HepG2 (cell line): Measurements from ENCODE around the gene ALDH16A1. TPM values are rescaled to one million over a fixed set of nuclear protein-coding genes. Genes with fewer than 3 reads are reported as not detected.

Source experiments
- ATM ChIP-seq: fragments of 450-650 bp; IDR thresholded peaks from 2 replicates; pipeline ENCODE4 v1.7.1; 2017; ENCODE audit warnings: mild to moderate bottlenecking, borderline replicate concordance
- FOSL2 ChIP-seq: sonication (generic); formaldehyde crosslinking; IDR thresholded peaks from 2 replicates; pipeline ENCODE4 v1.4.0; 2020; ENCODE audit warnings: missing genetic modification reagents
- GATAD1 ChIP-seq: IDR thresholded peaks from 2 replicates; pipeline ENCODE4 v1.6.1; 2016; ENCODE audit warnings: missing genetic modification reagents, missing compliant biosample characterization
- GTF3A ChIP-seq: sonication (generic); formaldehyde crosslinking; conservative IDR thresholded peaks from 2 replicates; pipeline ENCODE4 v1.4.0; 2020; ENCODE audit warnings: mild to moderate bottlenecking, missing genetic modification reagents
- HDAC1 ChIP-seq: sonication (generic); formaldehyde crosslinking; IDR thresholded peaks from 2 replicates; pipeline ENCODE4 v1.5.1; 2020; ENCODE audit warnings: mild to moderate bottlenecking, missing genetic modification reagents
- HMGA1 ChIP-seq: sonication (generic); formaldehyde crosslinking; conservative IDR thresholded peaks from 2 replicates; pipeline ENCODE4 v1.4.0; 2020; ENCODE audit warnings: missing genetic modification reagents
- HNRNPH1 ChIP-seq: fragments of 200-400 bp; formaldehyde crosslinking; optimal IDR thresholded peaks from 2 replicates; pipeline ENCODE3; 2017; ENCODE audit warnings: mild to moderate bottlenecking, low read depth, low read length
- ISX ChIP-seq: sonication (generic); formaldehyde crosslinking; conservative IDR thresholded peaks from 2 replicates; pipeline ENCODE4 v1.5.0; 2020; ENCODE audit warnings: missing genetic modification reagents
- KLF13 ChIP-seq: sonication (generic); formaldehyde crosslinking; IDR thresholded peaks from 2 replicates; pipeline ENCODE4 v1.4.0; 2020; ENCODE audit warnings: mild to moderate bottlenecking, missing genetic modification reagents
- KLF15 ChIP-seq: sonication (generic); formaldehyde crosslinking; IDR thresholded peaks from 2 replicates; pipeline ENCODE4 v1.8.1; 2023; ENCODE audit warnings: borderline replicate concordance, mild to moderate bottlenecking, inconsistent platforms, missing genetic modification reagents, mixed read lengths
- MZF1 ChIP-seq: sonication (generic); formaldehyde crosslinking; IDR thresholded peaks from 2 replicates; pipeline ENCODE4 v1.8.1; 2023; ENCODE audit warnings: mild to moderate bottlenecking, missing genetic modification reagents, borderline replicate concordance
- PLRG1 ChIP-seq: fragments of 450-650 bp; conservative IDR thresholded peaks from 2 replicates; pipeline ENCODE4 v1.6.1; 2016
- RORA ChIP-seq: sonication (generic); formaldehyde crosslinking; IDR thresholded peaks from 2 replicates; pipeline ENCODE4 v1.5.0; 2020; ENCODE audit warnings: mild to moderate bottlenecking, missing genetic modification reagents, moderate library complexity
- SETDB1 ChIP-seq: sonication (generic); formaldehyde crosslinking; IDR thresholded peaks from 2 replicates; pipeline ENCODE4 v1.5.1; 2020; ENCODE audit warnings: missing genetic modification reagents, mild to moderate bottlenecking, borderline replicate concordance
- SIX1 ChIP-seq: sonication (generic); formaldehyde crosslinking; IDR thresholded peaks from 2 replicates; pipeline ENCODE4 v1.4.0; 2020; ENCODE audit warnings: missing genetic modification reagents, borderline replicate concordance
- ZNF235 ChIP-seq: sonication (generic); formaldehyde crosslinking; IDR thresholded peaks from 2 replicates; pipeline ENCODE4 v1.8.1; 2023; ENCODE audit warnings: mild to moderate bottlenecking, missing genetic modification reagents, borderline replicate concordance
- ZNF468 ChIP-seq: sonication (generic); formaldehyde crosslinking; IDR thresholded peaks from 2 replicates; pipeline ENCODE4 v1.8.0; 2022; ENCODE audit warnings: mild to moderate bottlenecking, moderate library complexity, missing genetic modification reagents
- ZNF660 ChIP-seq: sonication (generic); formaldehyde crosslinking; IDR thresholded peaks from 2 replicates; pipeline ENCODE4 v1.5.1; 2020; ENCODE audit warnings: mild to moderate bottlenecking, low read depth, missing genetic modification reagents, borderline replicate concordance
- ZNF672 ChIP-seq: sonication (generic); formaldehyde crosslinking; IDR thresholded peaks from 2 replicates; pipeline ENCODE4 v1.8.1; 2022; ENCODE audit warnings: missing genetic modification reagents
- ZNF839 ChIP-seq: sonication (generic); formaldehyde crosslinking; IDR thresholded peaks from 2 replicates; pipeline ENCODE4 v1.4.0; 2020; ENCODE audit warnings: missing genetic modification reagents, mild to moderate bottlenecking, borderline replicate concordance
- polyA plus RNA-seq, 8 experiments: library from polyadenylated mRNA; depleted of rRNA in 3 of 8; stranded (reverse) in 7 of 8; unstranded in 1 of 8; fragments of >200 nt; fragmentation: Illumina TruSeq in 4 of 8; extraction: Trizol in 4 of 8; gene quantifications; 2 replicates each; pipeline versions ENCODE4 v1.2.1 to v1.2.3, GENCODE V29; 2011 to 2016; ENCODE audit warnings: low read depth in 4 of 8, missing spikeins in 1 of 8, mixed read lengths in 1 of 8; ENCODE audit not compliant: insufficient read depth in 1 of 8
- total RNA-seq, 5 experiments: library from RNA; depleted of rRNA; stranded (reverse); fragments of >200 nt; fragmentation: Illumina TruSeq; extraction: Trizol; gene quantifications; 2 replicates each; pipeline ENCODE4 v1.2.3, GENCODE V29; 2016; ENCODE audit warnings: low read depth in 1 of 5
- TF ChIP-seq, protein P1 (sequence below): sonication (generic); formaldehyde crosslinking; IDR thresholded peaks from 2 replicates; pipeline ENCODE4 v1.5.0; 2020; ENCODE audit warnings: missing genetic modification reagents, mild to moderate bottlenecking, borderline replicate concordance
- TF ChIP-seq, protein P2 (sequence below): sonication (generic); formaldehyde crosslinking; IDR thresholded peaks from 2 replicates; pipeline ENCODE4 v1.9.0; 2022; ENCODE audit warnings: low read depth, missing genetic modification reagents
- TF ChIP-seq, protein P3 (sequence below): sonication (generic); formaldehyde crosslinking; IDR thresholded peaks from 2 replicates; pipeline ENCODE4 v1.5.1; 2020; ENCODE audit warnings: mild to moderate bottlenecking, missing genetic modification reagents, borderline replicate concordance

Gene ALDH16A1
- total and polyA plus RNA-seq, 2 of the 13 experiments (the other 11 are each of a cell fraction or from before 2014, with no cell fraction given) = 8.4 to 34.9 TPM

DNA sequence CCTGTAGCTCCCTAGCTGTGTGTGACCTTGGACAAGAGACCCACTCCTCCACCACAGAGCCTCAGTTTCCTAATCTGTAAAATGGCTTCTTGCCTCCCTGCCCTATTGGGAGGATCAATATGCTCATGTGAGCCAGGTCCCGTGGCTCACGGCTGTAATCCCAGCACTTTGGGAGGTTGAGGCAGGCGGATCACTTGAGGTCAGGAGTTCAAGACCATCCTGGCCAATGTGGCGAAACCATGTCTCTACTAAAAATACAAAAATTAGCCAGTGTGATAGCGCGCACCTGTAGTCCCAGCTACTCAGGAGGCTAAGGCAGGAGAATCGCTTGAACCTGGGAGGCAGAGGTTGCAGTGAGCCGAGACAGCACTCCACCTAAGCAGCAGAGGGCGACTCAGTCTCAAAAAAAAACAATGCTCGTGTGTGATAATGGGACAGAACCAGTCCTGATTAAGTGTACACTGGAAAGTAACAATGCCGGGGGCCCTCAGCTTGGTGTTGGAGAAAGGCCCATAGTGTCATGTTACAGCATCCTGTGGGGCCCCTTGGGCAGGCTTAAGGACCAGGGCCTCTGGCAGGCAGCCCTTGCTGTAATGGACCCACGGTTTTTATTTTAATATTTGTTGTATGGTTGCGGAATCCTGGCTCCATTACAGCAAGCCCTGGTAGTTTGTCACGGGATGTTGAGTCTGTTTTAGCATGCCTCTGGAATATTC, 50.0 kb downstream of the ALDH16A1 start (continued):
- TF ChIP-seq, protein P1, sequence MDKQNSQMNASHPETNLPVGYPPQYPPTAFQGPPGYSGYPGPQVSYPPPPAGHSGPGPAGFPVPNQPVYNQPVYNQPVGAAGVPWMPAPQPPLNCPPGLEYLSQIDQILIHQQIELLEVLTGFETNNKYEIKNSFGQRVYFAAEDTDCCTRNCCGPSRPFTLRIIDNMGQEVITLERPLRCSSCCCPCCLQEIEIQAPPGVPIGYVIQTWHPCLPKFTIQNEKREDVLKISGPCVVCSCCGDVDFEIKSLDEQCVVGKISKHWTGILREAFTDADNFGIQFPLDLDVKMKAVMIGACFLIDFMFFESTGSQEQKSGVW = no peak
- TF ChIP-seq ZNF235 (CRISPR knock-in tag) (no peak), SIX1 (CRISPR knock-in tag) (no peak), FOSL2 (no peak), RORA (CRISPR knock-in tag) (no peak), ZNF839 (CRISPR knock-in tag) (no peak), GTF3A (CRISPR knock-in tag) (no peak), MZF1 (CRISPR knock-in tag) (no peak), ATM (no peak), HMGA1 (no peak), ZNF672 (no peak), HNRNPH1 (no peak), PLRG1 (no peak), KLF15 (CRISPR knock-in tag) (no peak), HDAC1 (CRISPR knock-in tag) (no peak; the same call in 1 of the 2 replicates), GATAD1 (CRISPR knock-in tag) (no peak), ZNF468 (CRISPR knock-in tag) (no peak), ISX (CRISPR knock-in tag) (no peak), SETDB1 (no peak), ZNF660 (CRISPR knock-in tag) (no peak), KLF13 (CRISPR knock-in tag) (no peak)
- TF ChIP-seq, protein P2, sequence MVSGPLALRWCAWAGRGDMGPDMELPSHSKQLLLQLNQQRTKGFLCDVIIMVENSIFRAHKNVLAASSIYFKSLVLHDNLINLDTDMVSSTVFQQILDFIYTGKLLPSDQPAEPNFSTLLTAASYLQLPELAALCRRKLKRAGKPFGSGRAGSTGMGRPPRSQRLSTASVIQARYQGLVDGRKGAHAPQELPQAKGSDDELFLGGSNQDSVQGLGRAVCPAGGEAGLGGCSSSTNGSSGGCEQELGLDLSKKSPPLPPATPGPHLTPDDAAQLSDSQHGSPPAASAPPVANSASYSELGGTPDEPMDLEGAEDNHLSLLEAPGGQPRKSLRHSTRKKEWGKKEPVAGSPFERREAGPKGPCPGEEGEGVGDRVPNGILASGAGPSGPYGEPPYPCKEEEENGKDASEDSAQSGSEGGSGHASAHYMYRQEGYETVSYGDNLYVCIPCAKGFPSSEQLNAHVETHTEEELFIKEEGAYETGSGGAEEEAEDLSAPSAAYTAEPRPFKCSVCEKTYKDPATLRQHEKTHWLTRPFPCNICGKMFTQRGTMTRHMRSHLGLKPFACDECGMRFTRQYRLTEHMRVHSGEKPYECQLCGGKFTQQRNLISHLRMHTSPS (CRISPR knock-in tag) = no peak
- TF ChIP-seq, protein P3, sequence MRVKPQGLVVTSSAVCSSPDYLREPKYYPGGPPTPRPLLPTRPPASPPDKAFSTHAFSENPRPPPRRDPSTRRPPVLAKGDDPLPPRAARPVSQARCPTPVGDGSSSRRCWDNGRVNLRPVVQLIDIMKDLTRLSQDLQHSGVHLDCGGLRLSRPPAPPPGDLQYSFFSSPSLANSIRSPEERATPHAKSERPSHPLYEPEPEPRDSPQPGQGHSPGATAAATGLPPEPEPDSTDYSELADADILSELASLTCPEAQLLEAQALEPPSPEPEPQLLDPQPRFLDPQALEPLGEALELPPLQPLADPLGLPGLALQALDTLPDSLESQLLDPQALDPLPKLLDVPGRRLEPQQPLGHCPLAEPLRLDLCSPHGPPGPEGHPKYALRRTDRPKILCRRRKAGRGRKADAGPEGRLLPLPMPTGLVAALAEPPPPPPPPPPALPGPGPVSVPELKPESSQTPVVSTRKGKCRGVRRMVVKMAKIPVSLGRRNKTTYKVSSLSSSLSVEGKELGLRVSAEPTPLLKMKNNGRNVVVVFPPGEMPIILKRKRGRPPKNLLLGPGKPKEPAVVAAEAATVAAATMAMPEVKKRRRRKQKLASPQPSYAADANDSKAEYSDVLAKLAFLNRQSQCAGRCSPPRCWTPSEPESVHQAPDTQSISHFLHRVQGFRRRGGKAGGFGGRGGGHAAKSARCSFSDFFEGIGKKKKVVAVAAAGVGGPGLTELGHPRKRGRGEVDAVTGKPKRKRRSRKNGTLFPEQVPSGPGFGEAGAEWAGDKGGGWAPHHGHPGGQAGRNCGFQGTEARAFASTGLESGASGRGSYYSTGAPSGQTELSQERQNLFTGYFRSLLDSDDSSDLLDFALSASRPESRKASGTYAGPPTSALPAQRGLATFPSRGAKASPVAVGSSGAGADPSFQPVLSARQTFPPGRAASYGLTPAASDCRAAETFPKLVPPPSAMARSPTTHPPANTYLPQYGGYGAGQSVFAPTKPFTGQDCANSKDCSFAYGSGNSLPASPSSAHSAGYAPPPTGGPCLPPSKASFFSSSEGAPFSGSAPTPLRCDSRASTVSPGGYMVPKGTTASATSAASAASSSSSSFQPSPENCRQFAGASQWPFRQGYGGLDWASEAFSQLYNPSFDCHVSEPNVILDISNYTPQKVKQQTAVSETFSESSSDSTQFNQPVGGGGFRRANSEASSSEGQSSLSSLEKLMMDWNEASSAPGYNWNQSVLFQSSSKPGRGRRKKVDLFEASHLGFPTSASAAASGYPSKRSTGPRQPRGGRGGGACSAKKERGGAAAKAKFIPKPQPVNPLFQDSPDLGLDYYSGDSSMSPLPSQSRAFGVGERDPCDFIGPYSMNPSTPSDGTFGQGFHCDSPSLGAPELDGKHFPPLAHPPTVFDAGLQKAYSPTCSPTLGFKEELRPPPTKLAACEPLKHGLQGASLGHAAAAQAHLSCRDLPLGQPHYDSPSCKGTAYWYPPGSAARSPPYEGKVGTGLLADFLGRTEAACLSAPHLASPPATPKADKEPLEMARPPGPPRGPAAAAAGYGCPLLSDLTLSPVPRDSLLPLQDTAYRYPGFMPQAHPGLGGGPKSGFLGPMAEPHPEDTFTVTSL (CRISPR knock-in tag) = no peak
